Loucy (cell line): ENCODE measurements around the gene SEMA6A.

ENCODE experiments used
- H2AFZ ChIP-seq: fragments of 200-600 bp; sonication (generic); 2 replicates; pipeline ENCODE4 v1.6.0; 2016; ENCODE audit warnings: antibody characterized with exemption, mild to moderate bottlenecking, low read length, moderate library complexity
- H3F3A ChIP-seq: fragments of 200-600 bp; 2 replicates; pipeline ENCODE4 v1.6.0; 2016; ENCODE audit warnings: antibody characterized with exemption, low read depth, mild to moderate bottlenecking
- H3K27me3 ChIP-seq: fragments of 200-600 bp; sonication (generic); 2 replicates; pipeline ENCODE4 v1.6.1; 2014; ENCODE audit warnings: low read length, mild to moderate bottlenecking; ENCODE audit not compliant: insufficient read depth, poor library complexity, severe bottlenecking
- H3K36me3 ChIP-seq: fragments of 200-600 bp; sonication (generic); 2 replicates; pipeline ENCODE4 v1.6.1; 2016; ENCODE audit warnings: low read length; ENCODE audit not compliant: insufficient read depth
- H3K4me1 ChIP-seq: fragments of 200-600 bp; sonication (generic); 2 replicates; pipeline ENCODE4 v1.5.1; 2014; ENCODE audit warnings: low read length, mild to moderate bottlenecking; ENCODE audit not compliant: insufficient read depth, poor library complexity, severe bottlenecking
- H3K4me2 ChIP-seq: fragments of 200-600 bp; sonication (generic); 2 replicates; pipeline ENCODE4 v1.6.0; 2014; ENCODE audit warnings: antibody characterized with exemption, low read length, low read depth, mild to moderate bottlenecking; ENCODE audit not compliant: poor library complexity, severe bottlenecking
- H3K4me3 ChIP-seq: fragments of 200-600 bp; sonication (generic); 2 replicates; pipeline ENCODE4 v1.5.1; 2014; ENCODE audit warnings: low read length, mild to moderate bottlenecking, mixed read lengths; ENCODE audit not compliant: poor library complexity, severe bottlenecking
- H3K79me2 ChIP-seq: fragments of 200-600 bp; sonication (generic); 2 replicates; pipeline ENCODE4 v1.6.1; 2014; ENCODE audit warnings: low read length; ENCODE audit not compliant: insufficient read depth
- H3K9ac ChIP-seq: fragments of 200-600 bp; sonication (generic); 2 replicates; pipeline ENCODE4 v1.6.0; 2014; ENCODE audit warnings: mild to moderate bottlenecking, low read depth, low read length, moderate library complexity; ENCODE audit not compliant: poor library complexity, severe bottlenecking
- H3K9me2 ChIP-seq: fragments of 200-600 bp; sonication (generic); replicated peaks from 2 replicates; pipeline ENCODE4 v1.6.1; 2016; ENCODE audit warnings: low read depth, low read length, mixed read lengths
- H3K9me3 ChIP-seq: fragments of 200-600 bp; sonication (generic); 2 replicates; pipeline ENCODE4 v1.6.1; 2014; ENCODE audit warnings: mild to moderate bottlenecking, antibody characterized with exemption, low read length, low read depth; ENCODE audit not compliant: insufficient read depth
- H4K20me1 ChIP-seq: fragments of 200-600 bp; sonication (generic); 2 replicates; pipeline ENCODE4 v1.6.0; 2014; ENCODE audit warnings: antibody characterized with exemption, low read length, mild to moderate bottlenecking; ENCODE audit not compliant: insufficient read depth, poor library complexity, severe bottlenecking
- CTCF ChIP-seq: fragments of 200-600 bp; sonication (generic); conservative IDR thresholded peaks from 2 replicates; pipeline ENCODE4 v1.5.1; 2014; ENCODE audit warnings: mild to moderate bottlenecking, antibody characterized with exemption, low read length
- EZH2phosphoT487 ChIP-seq: fragments of 200-600 bp; IDR thresholded peaks from 2 replicates; pipeline ENCODE4 v1.6.1; 2018; ENCODE audit warnings: antibody characterized with exemption, mild to moderate bottlenecking, moderate library complexity, borderline replicate concordance

The SEMA6A gene

GRCh38 chr5:116437922-116438578 lies 136.6 kb downstream of the SEMA6A start:
- H3K9me2 ChIP-seq = no peaks in the 10 kb centered on the region
- H3K4me1 ChIP-seq = no peaks in the 10 kb centered on the region
- TF ChIP-seq EZH2phosphoT487 (no peak), CTCF (no peak)
- H3K4me3 ChIP-seq = no peak overlapping the region
- H2AFZ ChIP-seq = no peak overlapping the region
- no peak overlapping the region for H3K4me2 ChIP-seq
- no peaks in the 10 kb centered on the region for H3F3A ChIP-seq
- H4K20me1 ChIP-seq = no peaks in the 10 kb centered on the region
- no peaks in the 10 kb centered on the region for H3K9me3 ChIP-seq
- H3K27me3 ChIP-seq = no peaks in the 10 kb centered on the region
- no peaks in the 10 kb centered on the region for H3K36me3 ChIP-seq
- H3K9ac ChIP-seq = no peak overlapping the region
- H3K79me2 ChIP-seq = no peaks in the 10 kb centered on the region

DNA sequence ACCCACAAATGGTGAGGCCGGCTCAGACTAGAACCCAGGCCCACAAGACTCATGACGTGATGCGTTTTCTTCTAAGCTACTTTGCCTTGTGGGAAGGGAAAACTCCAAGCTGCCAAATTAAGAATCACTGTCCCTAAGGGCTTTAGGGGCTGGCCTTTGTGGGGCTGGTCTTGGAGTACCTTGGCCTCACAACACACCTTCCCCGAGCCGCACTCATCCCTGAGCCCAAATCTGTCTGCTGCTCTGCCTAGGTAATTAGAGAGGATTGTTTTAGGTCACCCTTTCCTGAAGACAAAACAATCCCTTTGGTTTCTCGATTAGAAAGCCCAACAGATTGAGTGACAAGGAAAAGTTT lies 137.3 kb downstream of the SEMA6A start:
- H3F3A ChIP-seq = no peaks in the 10 kb centered on the region
- no peaks in the 10 kb centered on the region for H3K36me3 ChIP-seq
- H3K9ac ChIP-seq = no peak overlapping the region
- H3K9me3 ChIP-seq = no peaks in the 10 kb centered on the region
- no peaks in the 10 kb centered on the region for H3K4me1 ChIP-seq
- no peak for TF ChIP-seq CTCF
- no peak for TF ChIP-seq EZH2phosphoT487
- no peaks in the 10 kb centered on the region for H3K79me2 ChIP-seq
- H3K27me3 ChIP-seq = no peaks in the 10 kb centered on the region
- H3K4me3 ChIP-seq = no peak overlapping the region
- no peak overlapping the region for H3K4me2 ChIP-seq
- no peaks in the 10 kb centered on the region for H4K20me1 ChIP-seq
- no peaks in the 10 kb centered on the region for H3K9me2 ChIP-seq
- no peak overlapping the region for H2AFZ ChIP-seq

DNA sequence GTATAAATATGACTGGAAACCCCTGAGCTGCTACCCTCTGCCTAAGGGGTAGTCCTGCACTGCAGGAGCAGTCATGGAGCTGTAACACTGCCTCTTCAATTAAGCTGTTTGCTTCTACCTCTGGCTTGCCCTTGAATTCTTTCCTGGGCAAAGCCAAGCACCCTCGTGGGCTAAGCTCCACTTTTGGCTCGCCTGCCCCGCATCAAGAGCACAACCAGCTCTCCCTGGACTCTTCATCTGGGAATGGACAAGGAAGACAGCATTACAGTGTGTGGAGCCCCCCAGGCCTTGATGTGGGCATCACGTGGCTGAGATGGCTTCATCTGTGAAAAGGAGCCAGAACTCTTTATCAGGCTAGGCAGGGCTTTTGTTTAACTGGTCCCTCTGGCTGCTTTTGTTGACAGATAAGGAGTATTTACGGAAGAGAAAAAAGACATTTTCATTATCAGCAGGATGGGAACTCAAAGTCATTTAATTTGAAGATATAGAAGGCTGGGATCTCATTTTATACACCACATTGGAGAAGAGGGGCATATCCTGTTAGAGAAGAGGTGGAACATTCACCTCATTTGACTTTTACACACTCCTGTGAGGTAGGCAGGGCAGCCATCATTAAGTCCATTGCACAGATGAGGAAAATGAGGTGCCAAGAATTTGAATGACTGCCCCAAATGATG lies 137.8 kb downstream of the SEMA6A start:
- H3K36me3 ChIP-seq = no peaks in the 10 kb centered on the region
- H3K4me3 ChIP-seq = no peak overlapping the region
- no peaks in the 10 kb centered on the region for H3K4me1 ChIP-seq
- no peaks in the 10 kb centered on the region for H3K9me3 ChIP-seq
- H3K4me2 ChIP-seq = no peak overlapping the region
- no peaks in the 10 kb centered on the region for H3K27me3 ChIP-seq
- no peak overlapping the region for H3K9ac ChIP-seq
- no peak for TF ChIP-seq CTCF
- TF ChIP-seq EZH2phosphoT487 = no peak
- H2AFZ ChIP-seq = no peak overlapping the region
- H4K20me1 ChIP-seq = no peaks in the 10 kb centered on the region
- no peaks in the 10 kb centered on the region for H3K9me2 ChIP-seq
- no peaks in the 10 kb centered on the region for H3K79me2 ChIP-seq
- no peaks in the 10 kb centered on the region for H3F3A ChIP-seq
